ENCODE results near the gene BACH2. TPM values are rescaled to one million over a fixed set of nuclear protein-coding genes. Genes with fewer than 3 reads are reported as not detected.
A peak's percentile ranks its signal among the peaks of the same experiment; 100 is the strongest.

BACH2 gene
- total and polyA plus RNA-seq, 2 of the 8 experiments (the other 6 are each of a cell fraction or from before 2014, with no cell fraction given): 1.9 to 5.9 TPM

DNA sequence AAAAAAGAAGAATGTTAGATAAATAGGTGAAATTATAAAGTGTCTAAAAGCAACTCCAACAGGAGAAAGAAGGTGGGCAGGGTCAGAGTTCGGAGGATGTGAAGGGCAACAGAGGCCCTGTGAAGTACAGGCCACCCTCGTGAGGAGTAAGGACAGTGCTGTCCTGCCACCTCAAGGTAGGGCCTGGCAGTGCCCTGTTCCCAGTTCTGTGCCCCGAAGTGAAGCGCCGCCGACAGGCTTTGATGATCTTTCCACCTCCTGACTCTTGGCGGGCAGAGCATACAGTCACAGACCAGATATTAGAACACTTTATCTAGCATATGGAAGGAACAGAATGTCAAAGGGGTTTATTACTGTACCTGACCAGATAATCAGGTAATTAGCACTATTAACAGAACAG lies 326.6 kb downstream of the BACH2 start:
- no peak overlapping the region for H3K9ac ChIP-seq (replicated peaks in 1 of 4; ENCODE audit: extremely low read depth in 1 of 4, low read depth in 3 of 4, low read length in 3 of 4)
- H3K36me3 ChIP-seq (ENCODE audit: control insufficient read depth in 2 of 4, insufficient read depth in 4 of 4, low read length in 3 of 4): peaks cover 0 to 2% (median 0%) of the 10 kb centered on the region in 4 experiments; a peak in 2 of 8 replicates
- H3K56ac ChIP-seq (replicated peaks; ENCODE audit: insufficient read length, low read depth, low read length): no peak overlapping the region
- H3K23ac ChIP-seq (ENCODE audit: insufficient read length): no peak overlapping the region
- H2BK15ac ChIP-seq (ENCODE audit: low read length): no peak overlapping the region
- H2BK120ac ChIP-seq (replicated peaks; ENCODE audit: low read depth, low read length): no peak overlapping the region
- H3K27me3 ChIP-seq (replicated peaks in 1 of 4; ENCODE audit: control insufficient read depth in 3 of 4, extremely low read depth in 1 of 4, insufficient read depth in 3 of 4, low read length in 3 of 4): no peaks in the 10 kb centered on the region
- POLR2A ChIA-PET (ENCODE audit: partially characterized antibody): no interaction called here
- CTCF ChIA-PET (ENCODE audit: partially characterized antibody): interaction anchor here (0.6 to 3.1 kb wide), 13 partner anchors 8 to 514 kb away, joined by 3 to 9 read pairs (median 3); no protein-coding TSS in a partner anchor
- H2AK5ac ChIP-seq (ENCODE audit: low read depth, low read length): no peak overlapping the region
- H4K91ac ChIP-seq (replicated peaks; ENCODE audit: insufficient read length, low read length): no peak overlapping the region
- no peak overlapping the region for H2BK5ac ChIP-seq (ENCODE audit: low read depth, low read length)
- WGBS, 2 experiments (ENCODE audit: extremely low coverage in 1 of 2, insufficient coverage in 1 of 2, insufficient read length in 1 of 2, insufficient replicate concordance in 2 of 2, low coverage in 1 of 2, low lambda C conversion rate in 2 of 2, missing lambda C conversion rate in 1 of 2): 87% methylated on average over 7 of the region's 7 CpGs; no CpG with 5 or more reads in 1 of the 2 experiments
- no peaks in the 10 kb centered on the region; the same call in 1 of the 2 replicates for H3K23me2 ChIP-seq (ENCODE audit: low read depth, low read length)
- no peaks in the 10 kb centered on the region for H3K4me1 ChIP-seq (replicated peaks in 1 of 4; ENCODE audit: control insufficient read depth in 3 of 4, insufficient read depth in 4 of 4, low read length in 3 of 4)
- H3K79me2 ChIP-seq (ENCODE audit: control insufficient read depth in 1 of 2, insufficient read depth in 2 of 2, low read length in 2 of 2): no peaks in the 10 kb centered on the region
- no peak overlapping the region for H2BK20ac ChIP-seq (ENCODE audit: low read length)
- H3K4ac ChIP-seq (replicated peaks; ENCODE audit: insufficient read length, low read depth, low read length): no peak overlapping the region
- no peak overlapping the region for H3K27ac ChIP-seq (ENCODE audit: low read depth, low read length)
- H2AFZ ChIP-seq (ENCODE audit: low read length): no peak overlapping the region
- no peak overlapping the region for H2BK12ac ChIP-seq (ENCODE audit: low read depth, low read length)
- no peak overlapping the region for H3K4me3 ChIP-seq (ENCODE audit: extremely low read depth in 1 of 4, insufficient read depth in 2 of 4, low read depth in 3 of 4, low read length in 4 of 4)
- H3K18ac ChIP-seq (ENCODE audit: extremely low read depth, low read length): no peak overlapping the region
- no peak overlapping the region for H3K14ac ChIP-seq (ENCODE audit: insufficient read length)
- no peak for DNase-seq (ENCODE audit: low read depth in 1 of 2, low spot score in 2 of 2)
- H4K5ac ChIP-seq (ENCODE audit: insufficient read length, low read depth, low read length): no peak overlapping the region
- no peaks in the 10 kb centered on the region for H3K79me1 ChIP-seq (ENCODE audit: low read depth, low read length)
- no peak overlapping the region for H4K8ac ChIP-seq (ENCODE audit: extremely low read depth, insufficient read depth, low read length)
- peak; percentile 35 to 38 for TF ChIP-seq RAD21 (IDR thresholded peaks at IDR 0.05 in 1 of 2, conservative IDR thresholded peaks at IDR 0.05 in 1 of 2; ENCODE audit: low read depth in 2 of 2, low read length in 2 of 2)
- no peak for TF ChIP-seq CHD1 (IDR thresholded peaks at IDR 0.05; ENCODE audit: low read depth, low read length)
- TF ChIP-seq, protein P1, sequence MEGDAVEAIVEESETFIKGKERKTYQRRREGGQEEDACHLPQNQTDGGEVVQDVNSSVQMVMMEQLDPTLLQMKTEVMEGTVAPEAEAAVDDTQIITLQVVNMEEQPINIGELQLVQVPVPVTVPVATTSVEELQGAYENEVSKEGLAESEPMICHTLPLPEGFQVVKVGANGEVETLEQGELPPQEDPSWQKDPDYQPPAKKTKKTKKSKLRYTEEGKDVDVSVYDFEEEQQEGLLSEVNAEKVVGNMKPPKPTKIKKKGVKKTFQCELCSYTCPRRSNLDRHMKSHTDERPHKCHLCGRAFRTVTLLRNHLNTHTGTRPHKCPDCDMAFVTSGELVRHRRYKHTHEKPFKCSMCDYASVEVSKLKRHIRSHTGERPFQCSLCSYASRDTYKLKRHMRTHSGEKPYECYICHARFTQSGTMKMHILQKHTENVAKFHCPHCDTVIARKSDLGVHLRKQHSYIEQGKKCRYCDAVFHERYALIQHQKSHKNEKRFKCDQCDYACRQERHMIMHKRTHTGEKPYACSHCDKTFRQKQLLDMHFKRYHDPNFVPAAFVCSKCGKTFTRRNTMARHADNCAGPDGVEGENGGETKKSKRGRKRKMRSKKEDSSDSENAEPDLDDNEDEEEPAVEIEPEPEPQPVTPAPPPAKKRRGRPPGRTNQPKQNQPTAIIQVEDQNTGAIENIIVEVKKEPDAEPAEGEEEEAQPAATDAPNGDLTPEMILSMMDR (IDR thresholded peaks at IDR 0.05; ENCODE audit: control extremely low read depth in 1 of 3, insufficient read depth in 1 of 3, low read depth in 1 of 3, low read length in 3 of 3): peak; percentile 33 to 40 (median 35)
- H3K4me2 ChIP-seq (ENCODE audit: insufficient read depth in 1 of 2, low read depth in 2 of 2, low read length in 2 of 2): no peak overlapping the region
- FAIRE-seq: no peak
- H4K20me1 ChIP-seq (replicated peaks in 1 of 2; ENCODE audit: control insufficient read depth in 1 of 2, insufficient read depth in 2 of 2, low read length in 2 of 2): no peaks in the 10 kb centered on the region
- H3K9me3 ChIP-seq (ENCODE audit: insufficient read depth in 2 of 2, low read depth in 1 of 2, low read length in 1 of 2): no peaks in the 10 kb centered on the region
